Measurements from ENCODE around the gene JAK3.
"Not testable (repeated sequence)": the region's sequence is repeated elsewhere in the genome, so short reads cannot be mapped to it uniquely, and the experiment has no call there.

The JAK3 gene

DNA sequence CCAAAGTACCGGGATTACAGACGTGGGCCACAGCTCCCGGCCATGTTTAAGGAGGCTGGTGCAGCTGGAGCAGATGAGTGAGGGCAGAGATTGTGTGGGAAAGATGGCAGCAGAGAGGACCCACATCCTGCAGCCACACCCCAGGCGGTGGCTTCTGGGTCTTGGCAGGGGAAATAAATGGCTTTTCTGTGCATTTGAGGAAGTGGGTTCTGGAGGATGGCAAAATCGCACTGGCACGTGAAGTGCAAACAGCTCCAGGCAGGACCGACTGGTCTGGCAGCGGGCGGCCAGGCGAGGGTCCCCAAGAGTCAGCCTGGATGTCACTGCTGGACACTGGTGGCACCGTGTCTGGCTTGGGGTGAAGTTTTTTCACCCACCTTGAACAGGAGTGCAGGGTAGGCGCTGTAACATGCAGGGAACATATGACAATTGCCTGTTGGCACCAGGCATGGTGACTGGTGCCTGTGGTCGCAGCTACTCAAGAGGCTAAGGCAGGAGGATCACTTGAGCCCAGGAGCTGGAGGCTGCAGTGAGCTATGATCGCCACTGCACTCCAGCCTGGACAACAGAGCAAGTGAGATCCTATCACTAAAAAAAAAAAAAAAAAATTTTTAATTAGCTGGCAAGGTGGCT, 44.4 kb downstream of the JAK3 start:
- DNase-seq (ENCODE audit: low spot score), result no peak

GRCh38 chr19:17802137-17802858, 45.5 kb downstream of the JAK3 start:
- DNase-seq (ENCODE audit: low spot score), result no peak

DNA sequence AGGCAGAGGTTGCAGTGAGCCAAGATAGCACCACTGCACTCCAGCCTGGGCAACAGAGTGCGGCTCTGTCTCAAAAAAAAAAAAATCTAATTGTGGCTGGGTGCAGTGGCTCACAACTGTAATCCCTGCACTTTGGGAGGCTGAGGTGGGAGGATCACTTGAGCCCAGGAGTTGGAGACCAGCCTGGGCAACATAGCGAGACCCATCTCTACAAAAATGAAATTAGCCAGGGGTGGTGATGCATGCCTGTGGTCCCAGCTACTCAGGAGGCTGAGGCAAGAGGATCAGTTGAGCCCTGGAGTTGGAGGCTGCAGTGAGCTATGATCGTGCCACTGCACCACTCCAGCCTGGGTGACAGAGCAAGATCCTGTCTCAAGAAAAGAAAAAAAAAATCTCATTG, 49.2 kb downstream of the JAK3 start:
- DNase-seq (ENCODE audit: low spot score), result not testable (repeated sequence)

DNA sequence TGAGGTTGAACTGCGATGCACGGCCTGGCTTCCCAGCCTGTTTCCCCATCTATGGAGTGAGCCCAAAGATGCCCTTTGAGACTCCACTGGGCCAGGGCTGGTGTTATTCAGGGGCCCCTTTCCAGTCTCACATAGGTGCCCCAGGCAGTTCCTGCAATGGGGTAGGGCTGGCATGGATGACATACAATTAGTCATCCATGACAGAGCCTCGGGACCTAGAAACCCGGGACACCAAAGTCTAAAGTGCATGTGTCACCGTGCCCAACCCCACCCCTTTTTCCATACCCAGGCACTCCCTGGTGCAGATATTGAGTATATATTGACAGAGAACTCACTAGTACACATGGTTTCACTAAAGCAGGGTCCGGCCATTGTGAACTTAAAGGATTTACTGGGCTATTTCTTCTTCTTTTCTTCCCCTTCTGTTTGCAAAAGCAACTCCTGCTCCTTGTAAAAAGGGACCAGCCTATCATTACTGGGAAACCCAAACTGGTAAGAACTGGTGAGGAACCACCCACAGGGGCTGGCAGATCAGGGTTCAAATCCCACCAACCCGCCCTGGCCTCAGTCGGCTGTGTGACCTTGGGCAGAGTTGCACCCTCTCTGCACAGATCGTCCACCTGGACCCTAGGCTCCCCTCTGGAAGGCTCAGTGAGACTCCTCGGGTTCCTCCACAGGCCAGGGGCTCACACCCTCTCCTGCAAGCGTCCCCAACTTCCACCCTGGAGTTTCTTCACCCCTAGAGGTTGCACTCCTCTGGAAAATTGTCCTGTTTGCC, 50.2 kb downstream of the JAK3 start:
- peak; percentile 12 for DNase-seq (ENCODE audit: low spot score)

GRCh38 chr19:17796838-17797423, 50.9 kb downstream of the JAK3 start:
- no peak for DNase-seq (ENCODE audit: low spot score)

DNA sequence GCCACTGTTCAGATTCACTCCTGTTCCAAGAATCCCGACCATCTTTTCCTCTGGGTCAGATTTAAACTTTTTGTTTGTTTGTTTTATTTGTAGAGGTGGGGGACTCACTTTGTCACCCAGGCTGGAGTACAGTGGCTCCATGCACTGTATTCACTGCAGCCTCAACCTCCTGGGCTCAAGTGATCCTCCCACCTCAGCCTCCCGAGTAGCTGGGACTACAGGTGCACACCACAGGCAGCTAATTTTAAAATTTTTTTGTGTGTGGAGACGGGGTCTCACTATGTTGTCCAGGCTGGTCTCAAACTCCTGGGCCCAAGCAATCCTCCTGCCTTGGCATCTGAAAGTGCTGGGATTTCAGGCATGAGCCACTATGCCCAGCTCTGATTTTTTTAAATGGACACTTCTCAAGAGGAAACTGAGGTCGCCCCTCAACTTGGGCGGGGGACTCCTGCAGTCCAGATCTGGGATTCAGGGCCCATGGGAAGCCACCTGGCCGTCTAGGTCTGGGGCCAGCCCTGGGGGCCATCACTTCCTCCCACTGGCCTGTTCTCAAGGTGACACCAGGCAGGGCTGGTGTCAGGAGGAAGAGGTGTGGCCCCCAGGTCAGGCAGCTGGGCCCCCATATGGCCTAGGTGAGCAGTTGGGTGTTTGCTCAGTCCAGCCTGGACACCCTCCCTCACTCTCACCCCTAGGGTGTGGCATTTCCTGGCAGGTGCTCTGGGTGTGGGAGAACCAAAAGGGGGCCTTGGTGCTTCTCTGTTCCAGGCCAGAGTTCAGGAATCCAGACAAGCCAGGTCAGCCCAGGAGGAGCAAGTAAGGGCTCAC, 51.6 kb downstream of the JAK3 start:
- no peak for DNase-seq (ENCODE audit: low spot score)

DNA sequence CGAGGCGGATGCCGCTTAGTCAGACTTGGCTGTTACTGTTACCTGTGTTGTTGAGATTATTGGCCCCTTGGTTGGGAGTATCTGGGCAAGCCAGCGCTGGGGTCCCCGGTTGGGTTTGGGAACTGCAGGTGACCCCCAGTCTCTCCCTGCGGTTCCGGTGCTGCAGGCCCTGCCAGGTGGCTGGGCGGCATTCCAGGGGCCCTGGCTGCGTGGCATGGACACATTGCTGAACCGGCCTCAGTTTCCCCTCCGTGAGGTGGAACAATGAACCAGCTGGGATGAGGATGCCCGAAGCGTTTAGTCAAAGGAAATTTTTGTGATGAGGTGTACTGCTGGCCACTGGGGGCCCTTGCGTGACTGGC, 52.3 kb downstream of the JAK3 start:
- DNase-seq (ENCODE audit: low spot score), result no peak

DNA sequence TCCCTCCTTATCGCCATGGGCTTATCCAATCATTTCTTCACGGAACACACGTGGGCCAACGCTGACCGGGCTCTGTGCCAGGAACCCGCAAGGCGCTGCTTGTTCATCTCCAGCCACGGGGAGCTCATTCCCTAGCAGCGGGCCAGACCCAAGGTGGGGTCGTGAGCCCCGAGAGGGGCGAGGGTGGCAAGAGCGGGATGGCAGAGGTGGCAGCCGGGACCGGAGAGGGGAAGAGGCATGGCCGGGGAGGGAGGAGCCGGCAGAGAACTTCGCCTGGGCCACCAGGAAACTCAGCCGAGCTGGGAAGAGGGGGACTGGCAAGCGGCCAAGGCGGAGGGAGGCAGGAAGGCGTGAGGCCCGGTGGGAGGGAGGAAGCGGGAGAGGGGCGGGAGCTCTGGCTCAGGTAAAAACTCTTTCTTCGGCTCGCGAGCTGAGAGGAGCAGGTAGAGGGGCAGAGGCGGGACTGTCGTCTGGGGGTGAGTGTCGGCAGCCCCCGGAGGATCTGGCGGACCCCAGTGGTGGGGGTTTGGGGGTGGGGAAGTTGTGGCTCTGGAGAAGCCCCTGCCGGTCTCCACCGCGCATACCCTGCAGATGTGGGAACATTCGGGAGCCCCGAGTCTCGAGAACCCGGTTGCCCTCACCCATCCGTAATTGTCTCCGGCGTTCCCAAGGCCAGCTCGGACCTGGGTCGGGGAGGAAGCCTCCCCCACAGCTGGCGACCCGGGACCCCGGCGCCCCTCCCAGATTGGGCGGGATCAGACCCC, 52.9 kb downstream of the JAK3 start, which contains the start of gene B3GNT3:
Gene B3GNT3, plus strand, starts transcription at position 408 of the 764 bp plus-strand sequence. CDS start 12,670 bp downstream, outside the sequence.
- DNase-seq (ENCODE audit: low spot score), result no peak

- DNase-seq (ENCODE audit: low spot score), result no peak
Observed at GRCh38 chr19:17794412-17794730, 53.4 kb downstream of the JAK3 start.

DNA sequence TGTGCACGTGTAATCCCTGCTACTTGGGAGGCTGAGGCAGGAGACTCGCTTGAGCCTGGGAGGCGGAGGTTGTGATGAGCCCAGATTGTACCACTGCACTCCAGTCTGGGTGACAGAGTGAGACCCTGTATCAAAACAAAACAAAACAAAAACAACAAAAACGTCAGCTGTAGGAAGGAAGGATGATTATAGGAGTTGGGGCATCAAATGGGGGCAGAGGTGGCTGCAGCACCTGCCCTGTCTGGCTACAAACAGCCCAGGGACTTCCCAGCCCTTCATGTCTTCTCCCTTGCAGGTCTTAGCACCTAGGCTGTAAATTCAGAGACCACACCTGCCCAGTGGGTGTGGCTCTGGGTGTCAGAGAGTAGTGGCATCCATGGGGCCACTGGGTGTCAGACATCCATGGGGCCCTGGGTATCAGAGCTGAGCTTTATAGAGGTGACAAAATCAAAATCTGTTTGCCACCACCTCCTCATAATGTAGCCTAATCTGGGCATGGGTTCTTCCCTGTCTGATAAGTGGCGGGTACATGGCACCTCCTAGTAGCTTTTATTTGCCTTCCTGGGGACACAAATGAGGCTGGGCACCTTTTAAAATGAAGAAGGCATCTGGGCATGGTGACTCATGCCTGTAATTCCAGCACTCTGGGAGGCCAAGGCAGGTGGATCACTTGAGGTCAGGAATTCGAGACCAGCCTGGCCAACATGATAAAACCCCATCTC, 57.6 kb downstream of the JAK3 start:
- DNase-seq (ENCODE audit: low spot score), result no peak

GRCh38 chr19:17788632-17789031, 59.1 kb downstream of the JAK3 start:
- DNase-seq (ENCODE audit: low spot score), result no peak

- no peak for DNase-seq (ENCODE audit: low spot score)
Observed at GRCh38 chr19:17787274-17787913, 60.4 kb downstream of the JAK3 start.

- peak; percentile 68 for DNase-seq (ENCODE audit: low spot score)
Observed at GRCh38 chr19:17784201-17785008, 63.4 kb downstream of the JAK3 start.

DNA sequence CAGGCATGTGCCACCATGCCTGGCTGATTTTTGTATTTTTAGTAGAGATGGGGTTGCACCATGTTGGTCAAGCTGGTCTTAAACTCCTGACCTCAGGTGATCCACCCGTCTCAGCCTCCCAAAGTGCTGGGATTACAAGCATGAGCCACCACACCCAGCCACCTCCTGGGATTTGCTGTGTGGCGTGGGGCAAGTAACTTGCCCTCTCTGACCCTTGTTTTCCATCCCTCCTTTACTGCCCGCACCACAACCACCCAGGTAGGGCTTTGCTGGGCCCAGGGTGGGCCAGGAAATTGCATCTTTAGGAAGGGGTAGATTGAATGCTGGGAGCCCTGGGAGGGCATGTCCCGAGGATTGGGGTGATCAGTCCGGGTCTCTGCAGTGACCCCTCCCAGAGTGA, 64.1 kb downstream of the JAK3 start:
- DNase-seq (ENCODE audit: low spot score), result not testable (repeated sequence)

- no peak for DNase-seq (ENCODE audit: low spot score)
Observed at GRCh38 chr19:17780781-17781180, 67.0 kb downstream of the JAK3 start.

GRCh38 chr19:17778968-17779929, 68.5 kb downstream of the JAK3 start:
- peak; percentile 90 for DNase-seq (ENCODE audit: low spot score)

GRCh38 chr19:17778251-17778967, 69.4 kb downstream of the JAK3 start:
- DNase-seq (ENCODE audit: low spot score), result peak; percentile 90

All from COLO829 (cell line).